Adrenal gland (tissue), 5 donors: Measurements from ENCODE around the gene LRIG1.

ENCODE experiments used
- CTCF ChIP-seq, 6 experiments: fragments of 450-650 bp in 4 of 6; fragments of 200-600 bp in 2 of 6; sonication (generic) in 1 of 6; IDR thresholded peaks; 1 replicate in 5 of 6; 2 replicates in 1 of 6; pipeline versions ENCODE4 v1.5.1 to v1.8.0; 2016 to 2021; ENCODE audit warnings: antibody characterized with exemption in 6 of 6, mild to moderate bottlenecking in 2 of 6, moderate library complexity in 1 of 6
- POLR2A ChIP-seq, 2 donors: fragments of 450-650 bp; IDR thresholded peaks; one replicate each; pipeline ENCODE4 v1.6.1; 2017; ENCODE audit warnings: antibody characterized with exemption in 2 of 2, mild to moderate bottlenecking in 2 of 2, moderate library complexity in 1 of 2
- donor health status: DM: no; HTN: no; CAD: no.

GRCh38 chr3:66414846-66415245 is 86.0 kb downstream of the LRIG1 start:
- no peak for TF ChIP-seq CTCF (IDR thresholded peaks at IDR 0.05)
- TF ChIP-seq POLR2A (IDR thresholded peaks at IDR 0.05): no peak
